Esophagus muscularis mucosa (tissue), 3 donors: ENCODE data around the gene MTUS2.

Source experiments
- POLR2A ChIP-seq: fragments of 450-650 bp; IDR thresholded peaks from one replicate; pipeline ENCODE4 v1.6.1; 2017; ENCODE audit warnings: antibody characterized with exemption, moderate library complexity, mild to moderate bottlenecking, low read depth
- TF ChIP-seq, protein P1 (sequence below), 3 experiments: fragments of 200-600 bp in 2 of 3; fragments of 450-650 bp in 1 of 3; sonication (generic) in 2 of 3; IDR thresholded peaks; one replicate each; pipeline ENCODE4 v1.5.1; 2017 to 2019; ENCODE audit warnings: antibody characterized with exemption in 3 of 3, mild to moderate bottlenecking in 2 of 3, moderate library complexity in 1 of 3

DNA sequence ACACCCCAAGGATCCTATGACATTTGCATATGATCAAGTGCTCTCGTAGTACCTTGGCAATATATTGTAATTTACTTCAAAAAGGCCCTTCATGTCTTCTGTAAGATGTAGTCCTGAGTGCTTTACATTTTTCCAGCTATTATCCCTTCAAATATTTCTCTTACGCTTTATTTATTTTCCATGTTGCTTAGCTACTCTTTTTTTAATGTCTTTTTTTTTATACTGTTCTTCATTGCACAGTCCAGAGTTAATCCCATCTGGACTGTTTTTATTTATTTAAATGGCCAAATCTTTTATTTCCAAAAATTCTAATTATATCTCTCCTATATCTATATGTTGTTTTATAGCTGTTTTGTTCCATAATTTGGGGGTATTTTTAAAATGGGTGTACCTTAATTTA, 404.1 kb downstream of the MTUS2 start:
- no peak for TF ChIP-seq POLR2A
- TF ChIP-seq, protein P1, sequence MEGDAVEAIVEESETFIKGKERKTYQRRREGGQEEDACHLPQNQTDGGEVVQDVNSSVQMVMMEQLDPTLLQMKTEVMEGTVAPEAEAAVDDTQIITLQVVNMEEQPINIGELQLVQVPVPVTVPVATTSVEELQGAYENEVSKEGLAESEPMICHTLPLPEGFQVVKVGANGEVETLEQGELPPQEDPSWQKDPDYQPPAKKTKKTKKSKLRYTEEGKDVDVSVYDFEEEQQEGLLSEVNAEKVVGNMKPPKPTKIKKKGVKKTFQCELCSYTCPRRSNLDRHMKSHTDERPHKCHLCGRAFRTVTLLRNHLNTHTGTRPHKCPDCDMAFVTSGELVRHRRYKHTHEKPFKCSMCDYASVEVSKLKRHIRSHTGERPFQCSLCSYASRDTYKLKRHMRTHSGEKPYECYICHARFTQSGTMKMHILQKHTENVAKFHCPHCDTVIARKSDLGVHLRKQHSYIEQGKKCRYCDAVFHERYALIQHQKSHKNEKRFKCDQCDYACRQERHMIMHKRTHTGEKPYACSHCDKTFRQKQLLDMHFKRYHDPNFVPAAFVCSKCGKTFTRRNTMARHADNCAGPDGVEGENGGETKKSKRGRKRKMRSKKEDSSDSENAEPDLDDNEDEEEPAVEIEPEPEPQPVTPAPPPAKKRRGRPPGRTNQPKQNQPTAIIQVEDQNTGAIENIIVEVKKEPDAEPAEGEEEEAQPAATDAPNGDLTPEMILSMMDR (IDR thresholded peaks at IDR 0.05): no peak
